A673 (cell line): Measurements from ENCODE around the gene MROH8. TPM values are rescaled to one million over a fixed set of nuclear protein-coding genes. Genes with fewer than 3 reads are reported as not detected.
A peak's percentile ranks its signal among the peaks of the same experiment; 100 is the strongest.

Experiments
- BruUV-seq: library from RNA; stranded (reverse); fragments of 400-500 nt; replicated peaks from 2 replicates; lab custom pipeline; 2021; lab: Mats Ljungman, UMichigan
- CTCF ChIA-PET: fragments of 300-600 bp; sonication (Branson Sonifier 250); formaldehyde crosslinking; loops from one replicate; lab custom pipeline; 2022; ENCODE audit warnings: antibody characterized with exemption; lab: Charles Lee
- POLR2A ChIA-PET: fragments of 300-600 bp; sonication (Branson Sonifier 250); formaldehyde crosslinking; loops from one replicate; lab custom pipeline; 2022; ENCODE audit warnings: antibody characterized with exemption; ENCODE audit not compliant: low non-redundant PET; lab: Charles Lee
- DNase-seq: peaks from one replicate; pipeline ENCODE4 v3.0.0-alpha.2; 2015; ENCODE audit warnings: low spot score
- H3K27ac ChIP-seq: fragments of 200-600 bp; sonication (generic); 2 replicates; pipeline ENCODE4 v1.5.1; 2016; ENCODE audit warnings: mixed run types, low read depth, mild to moderate bottlenecking, mixed read lengths, antibody characterized with exemption, low read length; ENCODE audit not compliant: poor library complexity, severe bottlenecking
- H3K27me3 ChIP-seq: fragments of 200-600 bp; sonication (generic); replicated peaks from 2 replicates; pipeline ENCODE4 v1.6.1; 2017; ENCODE audit warnings: mixed run types, low read depth, mild to moderate bottlenecking, mixed read lengths, antibody characterized with exemption, low read length; ENCODE audit not compliant: insufficient read depth, poor library complexity
- H3K36me3 ChIP-seq: fragments of 200-600 bp; sonication (generic); 2 replicates; pipeline ENCODE4 v1.6.1; 2016; ENCODE audit warnings: mixed run types, mild to moderate bottlenecking, mixed read lengths, antibody characterized with exemption, low read length; ENCODE audit not compliant: insufficient read depth, poor library complexity, severe bottlenecking
- H3K4me1 ChIP-seq: fragments of 200-600 bp; sonication (generic); 2 replicates; pipeline ENCODE4 v1.6.1; 2017; ENCODE audit warnings: mixed run types, mild to moderate bottlenecking, mixed read lengths, antibody characterized with exemption, low read length; ENCODE audit not compliant: insufficient read depth, poor library complexity, severe bottlenecking
- H3K4me3 ChIP-seq: fragments of 200-600 bp; sonication (generic); 2 replicates; pipeline ENCODE4 v1.5.1; 2016; ENCODE audit warnings: low read depth, mixed run types, mild to moderate bottlenecking, mixed read lengths, low read length; ENCODE audit not compliant: poor library complexity, severe bottlenecking
- H3K9me3 ChIP-seq: fragments of 200-600 bp; sonication (generic); 2 replicates; pipeline ENCODE4 v1.6.1; 2016; ENCODE audit warnings: mixed run types, low read depth, mild to moderate bottlenecking, mixed read lengths, antibody characterized with exemption, low read length; ENCODE audit not compliant: poor library complexity, severe bottlenecking
- EZH2 ChIP-seq: fragments of 200-600 bp; sonication (generic); IDR thresholded peaks from 2 replicates; pipeline ENCODE4 v1.6.1; 2017; ENCODE audit warnings: borderline replicate concordance, low read depth, mild to moderate bottlenecking, mixed read lengths, antibody characterized with exemption, low read length; ENCODE audit not compliant: poor library complexity, severe bottlenecking
- intact Hi-C: fragments of 100-400 bp; cut with micrococcal nuclease; formaldehyde crosslinking; loops from one replicate; pipeline ENCODE4 v1.10.0; 2022; ENCODE audit not compliant: unreplicated experiment
- total RNA-seq: library from RNA; stranded (reverse); gene quantifications from 2 replicates; pipeline ENCODE4 v1.2.3, GENCODE V29; 2021
- TF ChIP-seq, protein P1 (sequence below): fragments of 300-800, 200-600 bp; sonication (generic); conservative IDR thresholded peaks from 2 replicates; pipeline ENCODE4 v1.5.1; 2017; ENCODE audit warnings: low read depth, mild to moderate bottlenecking, antibody characterized with exemption, low read length, moderate library complexity, mixed read lengths

MROH8 gene
- total RNA-seq, 1 experiment from 2014 or later: 1.6 TPM

DNA sequence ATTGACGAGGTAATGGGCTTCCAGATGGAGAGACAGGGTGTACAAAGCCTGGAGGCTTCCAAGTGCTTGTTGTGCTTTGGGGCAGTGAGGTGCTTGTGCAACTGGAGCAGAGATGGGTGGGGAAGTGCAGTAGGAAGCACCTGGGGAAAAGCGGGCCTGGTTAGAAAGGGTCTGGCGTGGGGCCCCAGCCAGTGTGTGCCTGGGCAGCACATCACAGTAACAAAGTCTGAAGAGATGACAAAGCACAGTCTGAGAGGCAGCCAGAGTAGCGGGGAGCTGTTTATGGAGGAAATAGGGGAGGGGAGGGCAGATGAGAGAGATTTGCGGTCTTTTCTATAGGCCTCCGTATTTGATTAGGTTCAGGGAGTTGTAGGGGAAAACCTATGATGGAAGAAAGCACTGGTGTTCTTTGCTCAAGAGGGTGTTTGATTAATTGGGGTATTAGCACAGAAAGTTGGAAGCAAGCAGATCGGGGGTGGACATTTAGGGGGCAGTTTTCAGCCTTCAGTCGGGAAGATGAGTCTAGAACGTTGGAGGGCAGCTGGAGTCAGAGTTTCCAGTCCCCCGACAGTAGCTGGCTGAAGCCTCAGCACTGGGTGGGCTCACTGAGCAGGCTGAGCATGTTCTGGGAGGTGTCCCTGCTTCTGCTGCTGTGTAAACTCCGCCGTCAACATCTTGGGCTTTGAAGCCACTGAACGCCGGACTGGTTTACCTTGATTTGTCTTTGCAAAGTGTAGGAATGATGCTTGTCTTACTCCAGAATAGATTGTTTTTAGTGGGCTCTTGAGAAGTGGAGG is 15.5 kb upstream of the MROH8 start:
- Histone ChIP-seq H3K27me3 (no peaks in the 10 kb centered on the region), H3K4me1 (peaks cover 21% of the 10 kb centered on the region), H3K9me3 (no peaks in the 10 kb centered on the region), H3K27ac (no peak overlapping the region), H3K36me3 (peaks cover 36% of the 10 kb centered on the region), H3K4me3 (no peak overlapping the region)
- TF ChIP-seq EZH2: no peak
- TF ChIP-seq, protein P1, sequence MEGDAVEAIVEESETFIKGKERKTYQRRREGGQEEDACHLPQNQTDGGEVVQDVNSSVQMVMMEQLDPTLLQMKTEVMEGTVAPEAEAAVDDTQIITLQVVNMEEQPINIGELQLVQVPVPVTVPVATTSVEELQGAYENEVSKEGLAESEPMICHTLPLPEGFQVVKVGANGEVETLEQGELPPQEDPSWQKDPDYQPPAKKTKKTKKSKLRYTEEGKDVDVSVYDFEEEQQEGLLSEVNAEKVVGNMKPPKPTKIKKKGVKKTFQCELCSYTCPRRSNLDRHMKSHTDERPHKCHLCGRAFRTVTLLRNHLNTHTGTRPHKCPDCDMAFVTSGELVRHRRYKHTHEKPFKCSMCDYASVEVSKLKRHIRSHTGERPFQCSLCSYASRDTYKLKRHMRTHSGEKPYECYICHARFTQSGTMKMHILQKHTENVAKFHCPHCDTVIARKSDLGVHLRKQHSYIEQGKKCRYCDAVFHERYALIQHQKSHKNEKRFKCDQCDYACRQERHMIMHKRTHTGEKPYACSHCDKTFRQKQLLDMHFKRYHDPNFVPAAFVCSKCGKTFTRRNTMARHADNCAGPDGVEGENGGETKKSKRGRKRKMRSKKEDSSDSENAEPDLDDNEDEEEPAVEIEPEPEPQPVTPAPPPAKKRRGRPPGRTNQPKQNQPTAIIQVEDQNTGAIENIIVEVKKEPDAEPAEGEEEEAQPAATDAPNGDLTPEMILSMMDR: no peak
- DNase-seq: no peak
- BruUV-seq: no TSS peak
- POLR2A ChIA-PET: no interaction called here
- CTCF ChIA-PET: interaction anchor here (0.7 to 1.0 kb wide), 6 partner anchors 16 to 446 kb away, joined by 3 to 5 read pairs (median 4); no protein-coding TSS in a partner anchor
- intact Hi-C loops: no loop called here

DNA sequence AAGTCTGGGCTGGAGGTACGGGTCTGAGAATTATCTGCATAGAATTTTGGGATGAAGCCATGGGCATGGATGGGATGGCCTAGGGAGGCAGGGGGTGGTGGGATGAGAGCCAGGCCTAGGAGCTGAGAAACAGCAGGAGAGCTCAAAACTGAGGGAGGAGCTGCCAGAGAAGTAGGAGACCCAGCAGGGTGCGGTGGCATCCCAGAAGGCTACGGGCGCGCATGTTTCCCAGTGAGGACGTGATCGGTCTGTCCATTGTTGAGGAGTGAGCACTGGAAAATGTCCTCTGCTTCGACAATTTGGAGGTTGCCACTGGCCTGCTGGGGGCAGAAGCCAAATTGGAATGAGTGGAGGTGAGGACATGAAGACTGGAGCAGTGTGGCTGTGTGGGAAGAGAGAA is 14.5 kb upstream of the MROH8 start:
- Histone ChIP-seq H3K27ac (peak overlapping the region; percentile 0), H3K9me3 (no peaks in the 10 kb centered on the region), H3K4me3 (no peak overlapping the region), H3K4me1 (peaks cover 21% of the 10 kb centered on the region), H3K36me3 (peaks cover 33% of the 10 kb centered on the region), H3K27me3 (no peaks in the 10 kb centered on the region)
- intact Hi-C loops: no loop called here
- ChIA-PET CTCF (interaction anchor here (0.6 kb wide), 1 partner anchor 648 kb away, joined by 3 read pairs; no protein-coding TSS in a partner anchor), POLR2A (no interaction called here)
- BruUV-seq: no TSS peak
- TF ChIP-seq, protein P1: no peak
- TF ChIP-seq EZH2: no peak
- peak; percentile 39 for DNase-seq

DNA sequence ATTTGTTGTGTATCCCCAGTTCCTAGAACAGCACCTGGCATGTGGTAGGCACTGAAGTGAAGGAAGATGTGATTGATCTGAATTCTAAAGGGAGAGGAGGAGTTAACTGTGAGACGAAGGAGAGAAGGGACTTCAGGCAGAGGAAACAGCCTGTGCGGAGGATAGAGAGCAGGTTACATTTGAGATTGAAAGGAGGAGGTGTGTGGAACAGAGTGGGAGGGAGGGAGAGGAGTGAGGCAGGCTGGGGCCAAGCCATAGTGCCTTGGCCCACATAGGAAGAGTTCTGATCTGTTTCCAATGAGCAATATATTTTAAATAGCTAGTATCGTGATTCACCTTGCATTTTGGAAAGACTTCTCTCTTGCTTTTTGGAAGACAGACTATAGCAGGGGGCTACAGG is 13.9 kb upstream of the MROH8 start:
- intact Hi-C loops: no loop called here
- ChIA-PET POLR2A (no interaction called here), CTCF (no interaction called here)
- Histone ChIP-seq H3K9me3 (no peaks in the 10 kb centered on the region), H3K4me1 (peaks cover 21% of the 10 kb centered on the region), H3K27me3 (no peaks in the 10 kb centered on the region), H3K27ac (peak overlapping the region; percentile 0), H3K4me3 (no peak overlapping the region), H3K36me3 (peaks cover 33% of the 10 kb centered on the region)
- no TSS peak for BruUV-seq
- DNase-seq: no peak
- no peak for TF ChIP-seq EZH2
- TF ChIP-seq, protein P1: no peak
